HG02798 (cell line): ENCODE data around the gene TSG101.

Experiments
- ATAC-seq: cut with Tn5 transposase; IDR thresholded peaks from one replicate; pipeline ENCODE4 v1.9.1; 2021; ENCODE audit warnings: mild to moderate bottlenecking; ENCODE audit not compliant: unreplicated experiment, poor library complexity

TSG101 gene, protein sequence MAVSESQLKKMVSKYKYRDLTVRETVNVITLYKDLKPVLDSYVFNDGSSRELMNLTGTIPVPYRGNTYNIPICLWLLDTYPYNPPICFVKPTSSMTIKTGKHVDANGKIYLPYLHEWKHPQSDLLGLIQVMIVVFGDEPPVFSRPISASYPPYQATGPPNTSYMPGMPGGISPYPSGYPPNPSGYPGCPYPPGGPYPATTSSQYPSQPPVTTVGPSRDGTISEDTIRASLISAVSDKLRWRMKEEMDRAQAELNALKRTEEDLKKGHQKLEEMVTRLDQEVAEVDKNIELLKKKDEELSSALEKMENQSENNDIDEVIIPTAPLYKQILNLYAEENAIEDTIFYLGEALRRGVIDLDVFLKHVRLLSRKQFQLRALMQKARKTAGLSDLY

DNA sequence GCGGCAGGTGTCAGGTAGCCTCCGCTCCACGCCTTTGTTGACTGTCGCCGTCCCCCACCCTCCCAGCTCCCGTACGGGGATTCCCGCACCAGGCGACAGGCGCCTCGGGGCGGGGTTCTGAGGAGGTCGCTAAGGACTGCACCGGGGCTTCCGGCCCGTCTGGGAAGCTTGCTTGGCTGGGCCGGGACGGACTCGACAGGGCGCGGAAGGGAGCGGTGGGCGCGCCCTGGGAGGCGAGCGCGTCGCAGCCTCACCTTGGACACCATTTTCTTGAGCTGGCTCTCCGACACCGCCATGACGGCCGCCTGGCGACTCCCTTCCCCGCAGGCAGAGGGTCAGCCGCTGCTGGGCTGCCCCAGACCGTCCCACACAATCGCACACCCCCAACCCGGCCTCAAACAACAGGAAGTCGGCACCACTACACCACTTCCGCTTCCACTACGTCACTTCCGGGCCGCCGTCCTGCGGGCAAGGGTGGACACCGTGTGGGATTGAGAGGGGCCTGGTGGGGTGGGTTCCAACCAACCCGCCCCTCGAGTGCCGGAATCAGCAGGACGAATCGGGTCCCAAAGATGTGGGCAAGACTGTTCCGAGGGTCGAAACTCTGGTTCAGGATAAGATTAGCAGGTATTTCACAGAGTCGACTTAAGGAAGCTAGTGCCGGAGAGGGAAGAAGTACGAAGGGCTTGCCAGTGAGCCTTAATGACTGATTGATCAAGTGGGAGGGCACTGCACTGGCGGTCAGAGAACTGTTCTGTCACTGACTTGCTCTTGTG lies at the start of gene TSG101:
TSS of gene TSG101 (minus strand) at position 422 of the 776 bp plus-strand sequence. CDS start at position 296, 126 bp downstream.
- ATAC-seq: peak; percentile 96

DNA sequence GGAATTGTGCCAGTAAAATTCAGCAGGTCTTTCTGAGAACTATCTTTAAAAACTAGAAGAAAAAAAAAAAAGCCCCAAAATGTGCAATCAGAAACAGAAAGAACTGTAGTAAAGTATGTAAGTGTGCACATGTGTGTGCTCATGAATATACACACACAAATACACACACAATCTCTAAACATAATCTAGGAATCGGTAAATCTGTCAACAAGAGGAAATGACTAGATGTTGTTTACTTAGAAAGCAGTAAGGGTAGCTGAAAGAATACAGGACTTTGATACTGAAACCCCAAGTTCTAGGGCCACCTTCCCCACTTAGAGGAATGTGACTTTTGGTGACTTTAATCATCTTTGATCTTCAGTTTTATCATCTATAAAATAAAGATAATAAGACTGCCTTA lies 48.6 kb upstream of the TSG101 start:
- ATAC-seq: no peak

DNA sequence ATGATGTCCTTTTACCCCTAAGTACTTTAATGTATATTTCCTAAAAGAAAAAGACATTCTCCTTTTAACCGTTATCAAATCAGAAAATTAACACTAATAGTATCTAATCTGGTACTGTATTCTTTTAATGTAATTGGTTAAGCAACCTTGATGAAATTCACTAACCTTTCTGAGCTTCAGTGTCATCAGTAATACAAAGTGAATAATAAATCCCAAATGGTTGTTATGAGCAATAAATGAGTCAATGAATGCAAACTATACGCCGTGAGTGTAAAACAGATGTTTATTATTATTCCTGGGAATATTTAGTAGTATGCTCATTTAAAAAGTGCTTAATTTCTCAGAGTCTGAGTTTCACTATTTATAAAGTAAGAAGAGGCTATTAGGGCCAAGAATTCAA lies 40.3 kb upstream of the TSG101 start:
- ATAC-seq: no peak

DNA sequence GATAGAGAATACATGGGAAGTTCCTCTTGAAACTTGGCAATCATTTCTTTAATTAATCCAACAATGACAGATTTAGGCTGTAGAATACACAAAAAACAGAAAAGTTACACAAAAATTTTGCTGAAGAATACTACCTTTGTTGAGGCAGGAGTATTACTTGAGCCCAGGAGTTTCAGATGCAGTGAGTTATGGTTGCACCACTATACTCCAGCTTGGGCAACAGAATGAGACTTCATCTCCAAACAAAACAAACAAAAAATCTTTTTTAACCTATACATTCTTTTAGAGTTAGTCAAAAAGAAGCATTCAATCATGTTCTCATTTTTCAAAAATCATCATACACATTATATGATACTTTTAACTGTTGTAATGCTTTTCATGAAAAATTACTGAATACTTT lies 39.7 kb upstream of the TSG101 start:
- ATAC-seq: no peak

DNA sequence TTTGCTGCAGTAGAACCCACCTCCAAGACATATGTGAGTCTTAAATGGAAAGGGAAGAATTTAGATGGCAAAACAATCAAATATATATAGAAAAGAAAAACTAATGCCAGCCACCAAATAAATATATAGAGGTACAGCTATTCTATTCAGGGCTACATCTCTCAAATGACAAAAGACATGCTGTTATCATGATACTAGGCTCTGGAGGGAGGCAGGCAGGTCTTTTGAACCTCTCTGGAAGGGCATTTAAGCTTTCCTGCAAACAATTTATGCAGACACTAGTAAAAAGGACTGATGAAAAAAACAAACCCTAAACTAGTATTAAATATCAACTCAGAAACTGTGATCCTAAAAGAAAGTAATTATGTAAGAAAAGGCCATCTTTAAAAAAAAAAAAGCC lies 37.4 kb upstream of the TSG101 start:
- no peak for ATAC-seq

DNA sequence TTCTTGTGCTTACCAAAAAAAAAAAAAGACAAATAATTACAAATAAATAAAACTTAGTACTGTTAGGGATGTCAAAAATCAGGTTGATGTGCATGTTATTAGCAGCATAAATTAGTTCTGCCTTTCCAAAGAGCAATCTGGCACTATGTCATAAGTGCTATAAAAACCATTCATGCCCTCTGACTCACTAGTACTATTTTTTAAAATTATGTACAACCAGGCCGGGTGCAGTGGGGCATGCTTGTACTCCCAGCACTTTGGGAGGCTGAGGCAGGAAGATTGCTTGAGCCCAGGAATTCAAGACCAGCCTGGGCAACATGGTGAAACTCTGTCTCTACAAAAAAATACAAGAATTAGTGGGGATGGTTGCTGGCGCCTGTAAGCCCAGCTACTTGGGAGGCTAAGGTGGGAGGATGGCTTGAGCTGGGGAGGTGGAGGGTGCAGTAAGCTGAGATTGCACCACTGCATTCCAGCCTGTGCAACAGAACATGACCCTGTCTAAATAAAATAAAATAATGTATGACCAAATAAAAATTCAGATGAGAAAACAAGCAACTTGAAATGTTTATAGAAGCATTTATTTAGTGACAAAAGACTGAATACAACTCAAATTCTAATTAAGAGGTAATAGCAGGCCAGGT lies 36.5 kb upstream of the TSG101 start:
- no peak for ATAC-seq

DNA sequence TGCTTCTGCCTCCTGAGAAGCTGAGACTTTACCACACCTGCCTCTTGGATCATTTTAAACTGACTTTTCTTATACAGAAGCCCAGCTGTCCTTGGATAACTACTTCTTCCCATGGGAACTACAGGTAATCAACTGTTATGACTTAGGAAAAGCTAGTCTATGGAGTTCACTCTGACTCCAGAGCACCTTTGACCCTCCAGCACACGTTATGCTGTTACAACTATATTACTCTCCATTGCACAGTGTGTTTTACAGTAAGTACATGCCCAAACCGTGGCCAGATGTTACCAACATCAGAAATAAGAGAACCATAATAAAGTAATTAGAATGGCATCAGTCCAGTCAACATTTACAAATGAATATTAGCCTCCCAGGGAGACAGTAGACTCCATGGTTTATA lies 21.3 kb upstream of the TSG101 start:
- no peak for ATAC-seq

DNA sequence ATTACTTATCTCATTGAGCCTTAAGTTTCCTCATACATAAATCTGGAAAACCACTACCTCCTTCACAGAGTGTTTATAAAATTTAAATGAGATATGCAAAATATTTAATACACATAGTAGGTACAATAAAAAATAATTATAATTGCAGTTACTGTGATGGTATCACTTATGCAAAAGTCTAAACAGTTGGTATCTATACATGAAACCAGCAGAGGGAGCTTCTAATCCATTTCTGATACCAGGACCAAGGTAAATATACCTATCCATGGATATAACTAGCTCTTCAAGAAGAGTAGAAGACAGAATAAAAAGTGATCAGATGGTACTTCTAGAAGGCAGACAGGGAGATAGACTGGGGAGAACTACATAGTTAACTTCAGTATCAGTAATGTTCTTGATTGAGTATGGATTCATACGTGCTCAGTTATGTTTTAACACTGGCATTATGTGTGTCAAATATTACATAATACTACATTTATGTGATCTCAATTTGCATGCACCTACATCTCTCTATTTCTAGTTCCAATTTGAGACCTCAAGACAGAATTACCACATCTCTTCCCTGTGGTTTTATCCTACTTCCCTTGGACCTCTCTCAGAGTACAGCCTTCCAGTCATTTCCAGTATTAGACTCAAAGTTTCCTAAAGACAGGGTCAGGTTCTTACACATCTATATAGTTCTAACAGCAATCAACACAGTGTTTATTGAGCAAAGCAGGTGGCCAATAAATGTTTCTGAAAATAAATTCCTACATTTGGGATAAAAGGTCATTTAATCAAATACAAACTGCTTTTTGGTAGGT lies 13.7 kb upstream of the TSG101 start:
- ATAC-seq: no peak

DNA sequence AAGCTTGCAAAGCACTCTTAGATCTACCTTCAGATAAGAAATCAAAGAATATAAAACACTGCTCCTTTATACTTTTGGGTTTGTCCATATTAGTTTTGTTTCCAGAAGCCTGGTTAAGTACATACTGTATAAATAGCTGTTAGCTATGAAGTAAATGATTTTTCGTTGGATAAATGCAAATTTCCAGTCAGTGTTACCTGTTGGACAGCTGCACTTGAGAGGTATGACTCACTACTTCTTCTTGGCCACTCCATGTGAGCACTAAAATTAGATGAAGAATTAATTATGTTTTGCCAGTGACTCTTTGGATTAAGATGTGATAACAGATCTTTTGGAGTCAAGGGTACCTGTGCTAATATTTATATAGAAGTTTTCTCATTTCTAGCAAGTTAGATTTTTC lies 9.5 kb upstream of the TSG101 start:
- ATAC-seq: no peak

DNA sequence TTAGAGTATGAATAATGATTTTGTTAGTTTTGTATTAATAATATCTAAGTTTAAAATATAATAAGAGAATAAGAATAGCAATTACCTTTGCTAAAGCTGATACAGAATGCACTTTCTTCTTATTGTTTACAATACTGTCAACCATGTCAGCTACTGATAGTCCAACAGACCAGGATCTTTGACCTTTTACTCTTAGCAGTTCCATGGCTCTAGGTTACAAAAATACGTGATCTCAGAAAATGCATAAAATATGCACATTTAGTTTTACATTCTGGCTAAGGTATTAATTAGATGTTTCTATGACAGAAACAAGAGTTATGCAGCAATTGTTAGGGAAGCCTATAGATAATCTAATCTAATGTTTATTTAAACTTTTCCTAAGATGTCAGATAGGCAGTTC lies 7.5 kb upstream of the TSG101 start:
- ATAC-seq: no peak

DNA sequence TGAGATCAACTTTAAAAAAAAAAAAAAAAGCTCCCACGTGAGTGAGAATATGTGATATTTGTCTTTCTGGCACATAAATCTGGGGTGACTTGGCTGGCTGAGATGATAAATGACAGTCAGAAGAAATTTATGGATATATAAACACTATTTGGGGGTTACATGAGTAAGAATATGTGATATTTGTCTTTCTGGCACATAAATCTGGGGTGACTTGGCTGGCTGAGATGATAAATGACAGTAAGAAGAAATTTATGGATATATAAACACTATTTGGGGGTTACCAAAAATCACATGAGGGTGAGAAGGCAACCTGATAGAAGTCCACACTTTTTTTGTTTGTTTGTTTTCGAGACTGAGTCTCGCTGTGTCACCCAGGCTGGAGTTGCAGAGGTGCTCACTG lies 6.6 kb upstream of the TSG101 start:
- no peak for ATAC-seq

DNA sequence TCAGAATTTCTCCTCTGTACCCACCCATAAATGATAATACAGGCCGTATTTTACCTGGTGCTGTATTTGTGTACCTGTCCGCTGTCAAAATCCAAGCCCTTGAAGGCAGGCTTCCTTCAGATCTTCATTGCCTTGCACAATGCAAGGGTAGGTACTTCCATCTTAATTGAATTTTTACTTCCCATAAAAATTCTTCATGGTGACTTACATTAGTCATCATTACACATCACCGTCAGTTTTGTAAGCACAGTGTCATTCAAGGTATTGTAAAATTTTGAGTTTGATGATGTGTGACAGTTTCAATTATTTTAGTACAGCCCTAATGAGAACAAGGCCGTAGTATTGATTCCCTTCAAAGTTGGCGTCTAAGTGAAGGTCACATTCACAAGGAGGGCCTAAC lies 770 bp upstream of the TSG101 start:
- ATAC-seq: no peak

DNA sequence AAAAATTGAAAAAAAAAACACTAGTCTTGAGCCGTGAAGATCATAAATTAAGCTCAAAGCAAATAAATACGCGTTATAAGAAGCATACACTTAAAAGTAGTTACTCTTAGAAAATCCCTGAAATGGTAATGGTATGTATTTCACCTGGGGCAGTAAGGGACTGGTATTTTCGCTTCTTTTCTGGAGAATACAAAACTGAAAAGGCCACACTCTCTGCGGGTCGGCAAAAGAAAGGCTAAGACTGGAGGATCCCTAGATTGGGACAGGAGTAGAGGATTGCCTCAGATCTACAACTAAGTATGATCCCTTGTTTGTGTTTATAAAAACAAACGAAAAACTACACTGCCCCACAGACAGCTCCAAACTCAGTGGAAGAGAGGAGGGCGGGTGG lies 617 bp downstream of the TSG101 start:
- no peak for ATAC-seq

DNA sequence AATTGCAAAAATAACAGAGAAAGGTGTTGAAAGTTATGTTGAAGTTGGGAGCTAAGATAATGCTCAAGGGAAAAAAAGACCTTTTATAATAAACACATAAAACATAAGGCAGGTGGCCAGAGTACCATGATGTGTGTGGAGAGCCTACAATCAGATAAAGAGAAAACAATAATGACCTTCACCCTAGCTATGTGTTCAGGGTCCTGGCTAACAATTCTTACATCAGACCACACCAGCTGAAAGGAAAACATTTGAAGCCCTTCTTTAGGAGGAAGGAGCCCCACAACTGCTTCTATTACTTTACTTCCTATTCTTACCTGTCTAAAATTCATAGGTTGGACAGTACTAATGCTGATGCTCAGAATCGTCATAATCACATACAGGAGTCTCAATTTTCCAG lies 2.5 kb downstream of the TSG101 start:
- ATAC-seq: no peak

DNA sequence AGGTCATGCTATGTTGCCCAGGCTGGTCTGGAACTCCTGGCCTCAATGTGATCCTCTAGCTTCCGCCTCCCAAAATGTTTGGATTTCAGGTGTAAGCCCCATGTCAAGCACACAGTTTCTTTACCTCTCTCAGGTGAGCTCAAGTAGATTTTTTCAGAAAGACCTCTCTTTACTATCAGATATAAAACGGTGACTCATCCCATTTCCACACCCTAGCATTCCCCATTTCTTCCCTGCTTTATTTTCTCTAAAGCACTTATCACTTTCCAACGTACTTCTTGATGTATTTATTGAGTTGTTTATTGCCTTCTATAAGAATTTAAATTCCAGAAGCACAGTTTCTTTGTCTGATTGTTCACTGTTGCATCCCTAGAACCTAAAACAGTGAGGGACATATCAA lies 3.7 kb downstream of the TSG101 start:
- ATAC-seq: no peak

DNA sequence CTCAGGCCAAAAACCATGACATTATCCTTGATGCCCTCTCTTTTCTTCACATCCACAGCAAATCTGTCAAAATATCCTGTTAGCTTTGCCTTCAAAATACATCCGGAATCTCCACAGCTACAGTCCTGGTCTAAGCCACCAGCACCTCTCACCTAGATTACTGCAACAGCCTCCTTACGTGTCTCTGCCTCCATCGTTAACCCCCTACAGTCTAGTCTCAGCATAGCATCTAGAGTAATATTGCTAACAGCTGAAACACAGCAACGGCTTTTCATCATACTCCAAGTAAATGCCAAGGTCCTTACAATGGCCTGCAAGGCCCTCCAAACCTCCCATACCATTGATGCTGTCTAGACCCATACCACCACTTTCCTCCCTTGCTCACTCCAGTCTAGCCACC lies 4.4 kb downstream of the TSG101 start:
- ATAC-seq: no peak

DNA sequence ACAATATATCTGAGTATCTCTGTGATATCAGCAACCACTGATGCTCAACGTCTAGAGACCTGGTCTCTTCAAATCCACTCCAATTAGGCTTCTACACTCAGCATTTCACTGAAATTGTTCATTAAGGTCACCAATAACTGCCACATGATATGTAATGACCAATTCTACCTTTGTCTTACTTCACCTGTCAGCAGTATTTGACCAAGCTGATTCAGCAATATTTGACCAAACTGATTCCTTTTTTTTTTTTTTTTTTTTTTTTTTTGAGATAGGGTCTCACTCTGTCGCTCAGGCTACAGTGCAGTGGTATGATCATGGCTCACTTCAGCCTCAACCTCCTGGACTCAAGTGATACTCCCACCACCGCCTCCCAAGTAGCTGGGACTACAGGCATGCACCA lies 5.6 kb downstream of the TSG101 start:
- no peak for ATAC-seq

DNA sequence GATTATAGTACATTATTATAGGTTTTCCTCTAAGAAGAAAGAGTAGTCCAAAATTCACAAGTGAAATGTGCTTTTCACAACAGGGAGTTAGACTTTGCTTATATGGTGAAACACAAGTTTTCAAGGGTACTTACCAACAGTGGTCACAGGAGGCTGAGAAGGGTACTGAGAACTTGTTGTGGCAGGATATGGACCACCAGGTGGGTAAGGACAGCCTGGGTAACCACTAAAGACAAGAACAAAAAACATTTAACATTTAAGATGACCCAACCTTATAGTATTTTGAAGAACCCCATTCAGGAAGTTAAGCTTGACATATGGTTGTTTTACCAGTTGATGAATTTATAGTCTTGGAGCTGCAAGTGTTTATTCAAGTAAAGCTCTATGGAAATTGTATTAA lies 24.4 kb downstream of the TSG101 start:
- no peak for ATAC-seq

DNA sequence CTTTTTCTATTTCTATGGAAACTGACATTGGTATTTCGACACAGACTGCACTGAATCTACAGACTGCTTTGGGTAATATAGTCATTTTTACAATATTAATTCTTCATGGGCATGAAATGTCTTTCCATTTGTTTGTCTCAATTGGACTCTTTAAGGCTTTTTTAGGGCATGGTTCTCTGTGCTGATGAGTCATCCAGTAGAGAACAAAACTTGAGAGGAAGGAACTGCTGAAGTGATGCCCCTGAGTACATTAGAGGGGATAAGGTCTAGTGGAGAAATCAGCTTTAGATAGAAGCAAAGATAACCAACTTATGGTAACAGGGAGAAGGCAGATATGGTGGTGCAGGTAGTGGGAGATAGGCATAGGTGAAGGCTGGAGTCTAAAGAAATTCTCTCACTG lies 25.1 kb downstream of the TSG101 start:
- ATAC-seq: no peak

DNA sequence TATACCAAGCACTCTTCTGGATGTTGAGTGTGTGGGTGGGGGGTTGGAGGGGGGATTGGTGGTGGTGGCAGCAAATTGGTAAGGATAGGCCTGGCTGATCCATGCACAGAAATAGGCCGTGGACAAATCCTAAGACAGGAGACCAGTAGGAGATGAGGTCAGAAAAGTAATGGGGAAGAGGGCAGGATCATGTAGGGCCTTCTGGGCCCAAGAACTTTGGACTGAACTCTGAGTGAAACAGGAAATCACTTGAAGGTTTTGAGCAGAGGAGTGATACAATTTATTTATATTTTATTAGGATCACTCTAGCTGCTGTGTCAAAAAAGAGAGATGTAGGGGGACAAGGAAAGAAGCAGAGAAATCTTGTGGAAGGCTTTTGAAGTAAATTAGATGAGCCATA lies 28.7 kb downstream of the TSG101 start:
- ATAC-seq: no peak

DNA sequence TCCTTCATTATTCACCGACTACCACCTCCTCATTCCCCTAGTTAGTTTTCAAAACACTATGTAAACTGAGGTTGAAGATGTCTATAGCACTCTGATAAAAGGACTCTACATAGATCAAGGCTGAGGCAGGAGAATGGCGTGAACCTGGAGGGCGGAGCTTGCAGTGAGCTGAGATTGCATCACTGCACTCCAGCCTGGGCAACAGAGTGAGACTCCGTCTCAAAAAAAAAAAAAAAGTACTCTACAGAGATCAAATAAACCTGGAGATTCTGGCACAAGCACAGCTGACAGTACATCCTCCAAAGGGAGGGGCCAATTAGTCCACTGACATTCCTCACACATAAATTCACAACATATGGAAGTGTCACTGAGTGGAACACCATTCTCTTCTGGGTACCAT lies 31.0 kb downstream of the TSG101 start:
- no peak for ATAC-seq
